Caco-2 (cell line): ENCODE data around the gene RHOT2. TPM values are rescaled to one million over a fixed set of nuclear protein-coding genes. Genes with fewer than 3 reads are reported as not detected.

Source experiments
- BruUV-seq: library from RNA; stranded (reverse); fragments of 400-500 nt; replicated peaks from 2 replicates; lab custom pipeline; 2021; lab: Mats Ljungman, UMichigan
- CTCF ChIA-PET: fragments of 300-600 bp; sonication (Branson Sonifier 250); formaldehyde crosslinking; loops from one replicate; lab custom pipeline; 2022; ENCODE audit warnings: antibody characterized with exemption; lab: Charles Lee
- POLR2A ChIA-PET: fragments of 300-600 bp; sonication (Branson Sonifier 250); formaldehyde crosslinking; loops from one replicate; lab custom pipeline; 2022; ENCODE audit warnings: antibody characterized with exemption; lab: Charles Lee
- DNase-seq, 2 experiments: peaks; one replicate each; pipeline versions ENCODE4 v3.0.0 to v3.0.0-alpha.2; 2020 to 2022
- H3K27me3 ChIP-seq: replicated peaks from 2 replicates; pipeline ENCODE4 v1.6.0; 2011; ENCODE audit warnings: low read length; ENCODE audit not compliant: control insufficient read depth, insufficient read depth
- H3K36me3 ChIP-seq: 2 replicates; pipeline ENCODE4 v1.5.1; 2011; ENCODE audit warnings: low read length; ENCODE audit not compliant: control insufficient read depth, insufficient read depth
- H3K4me1 ChIP-seq: fragments of 250-450 bp; sonication (Bioruptor Pico); 2 replicates; pipeline ENCODE4 v1.5.1; 2020; ENCODE audit warnings: mild to moderate bottlenecking
- H3K4me3 ChIP-seq: 2 replicates; pipeline ENCODE4 v1.5.1; 2011; ENCODE audit warnings: low read depth, mild to moderate bottlenecking, control low read depth, low read length
- H3K9me3 ChIP-seq: fragments of 250-450 bp; sonication (Bioruptor Pico); 2 replicates; pipeline ENCODE4 v1.5.1; 2020; ENCODE audit warnings: mild to moderate bottlenecking, moderate library complexity
- H3K27ac Mint-ChIP-seq: one replicate; pipeline ENCODE4 v1.8.0; 2022; ENCODE audit warnings: mixed read lengths; ENCODE audit not compliant: unreplicated experiment
- H3K27me3 Mint-ChIP-seq: one replicate; pipeline ENCODE4 v1.8.0; 2022; ENCODE audit warnings: mixed read lengths; ENCODE audit not compliant: insufficient read depth, unreplicated experiment
- H3K36me3 Mint-ChIP-seq: one replicate; pipeline ENCODE4 v1.8.0; 2022; ENCODE audit warnings: mild to moderate bottlenecking, mixed read lengths; ENCODE audit not compliant: insufficient read depth, unreplicated experiment
- H3K4me1 Mint-ChIP-seq: one replicate; pipeline ENCODE4 v1.8.0; 2022; ENCODE audit warnings: low read depth, mixed read lengths; ENCODE audit not compliant: unreplicated experiment
- H3K4me3 Mint-ChIP-seq: one replicate; pipeline ENCODE4 v1.8.0; 2022; ENCODE audit warnings: mild to moderate bottlenecking, moderate library complexity, mixed read lengths; ENCODE audit not compliant: unreplicated experiment
- H3K9me3 Mint-ChIP-seq: one replicate; pipeline ENCODE4 v1.8.0; 2022; ENCODE audit warnings: mixed read lengths; ENCODE audit not compliant: unreplicated experiment
- intact Hi-C: fragments of 100-400 bp; cut with micrococcal nuclease; formaldehyde crosslinking; loops from one replicate; pipeline ENCODE4 v1.10.0; 2022; ENCODE audit not compliant: unreplicated experiment
- total RNA-seq: library from RNA; stranded (reverse); gene quantifications from 2 replicates; pipeline ENCODE4 v1.2.3, GENCODE V29; 2022
- TF ChIP-seq, protein P1 (sequence below), 2 experiments: fragments of 200-600 bp in 1 of 2; IDR thresholded peaks; 1 replicate in 1 of 2; 2 replicates in 1 of 2; pipeline versions ENCODE4 v1.5.1 to v1.8.0; 2011 to 2022; ENCODE audit warnings: antibody characterized with exemption in 1 of 2, control low read depth in 1 of 2, inconsistent platforms in 1 of 2, low read depth in 1 of 2, low read length in 1 of 2, mild to moderate bottlenecking in 1 of 2, moderate library complexity in 1 of 2; ENCODE audit not compliant: insufficient read depth in 1 of 2, severe bottlenecking in 1 of 2, unreplicated experiment in 1 of 2

The RHOT2 gene
- total RNA-seq, 1 experiment from 2014 or later, result 96.7 TPM

DNA sequence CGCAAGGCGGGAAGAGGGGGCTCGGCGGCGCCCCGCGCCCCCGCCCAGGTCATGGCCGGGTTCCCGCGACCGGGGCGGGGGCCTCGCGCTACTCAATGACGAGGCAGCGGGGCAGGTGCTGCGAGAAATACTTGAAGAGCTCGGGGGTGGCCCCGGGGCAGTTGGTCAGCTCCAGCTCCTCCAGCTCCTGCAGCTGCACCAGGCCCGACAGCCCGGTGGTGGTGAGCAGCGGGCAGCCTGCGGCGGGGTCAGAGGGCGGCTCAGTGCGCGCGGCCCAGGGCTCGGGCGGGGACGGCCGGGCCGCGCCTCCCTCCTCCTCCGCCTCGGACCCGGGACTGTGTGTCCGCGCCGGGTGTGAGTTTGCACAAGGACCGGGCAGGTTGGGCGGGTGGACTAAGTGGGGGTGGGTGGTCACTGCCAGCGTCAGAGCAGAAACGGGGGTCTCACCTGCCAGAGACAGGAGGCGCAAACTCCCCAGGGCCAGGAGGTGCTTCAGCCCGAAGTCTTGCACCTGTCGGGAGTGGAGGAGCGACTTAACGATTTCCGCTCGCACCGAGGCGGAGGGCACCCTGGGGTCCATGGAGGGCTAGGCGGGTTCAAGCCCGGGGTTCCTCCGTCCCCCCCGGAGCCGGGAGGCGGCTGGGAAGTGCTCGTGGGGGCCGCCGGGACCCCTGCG, 26.4 kb downstream of the RHOT2 start:
- intact Hi-C loops, result no loop called here
- peaks cover 14% of the 10 kb centered on the region; the same call in 1 of the 2 replicates for H3K4me1 ChIP-seq
- Mint-ChIP-seq H3K27me3 (no peaks in the 10 kb centered on the region), H3K4me3 (peak overlapping the region; percentile 71), H3K9me3 (no peaks in the 10 kb centered on the region), H3K4me1 (peaks cover 7% of the 10 kb centered on the region), H3K36me3 (peaks cover 20% of the 10 kb centered on the region), H3K27ac (no peak overlapping the region)
- BruUV-seq, result no TSS peak
- TF ChIP-seq, protein P1, sequence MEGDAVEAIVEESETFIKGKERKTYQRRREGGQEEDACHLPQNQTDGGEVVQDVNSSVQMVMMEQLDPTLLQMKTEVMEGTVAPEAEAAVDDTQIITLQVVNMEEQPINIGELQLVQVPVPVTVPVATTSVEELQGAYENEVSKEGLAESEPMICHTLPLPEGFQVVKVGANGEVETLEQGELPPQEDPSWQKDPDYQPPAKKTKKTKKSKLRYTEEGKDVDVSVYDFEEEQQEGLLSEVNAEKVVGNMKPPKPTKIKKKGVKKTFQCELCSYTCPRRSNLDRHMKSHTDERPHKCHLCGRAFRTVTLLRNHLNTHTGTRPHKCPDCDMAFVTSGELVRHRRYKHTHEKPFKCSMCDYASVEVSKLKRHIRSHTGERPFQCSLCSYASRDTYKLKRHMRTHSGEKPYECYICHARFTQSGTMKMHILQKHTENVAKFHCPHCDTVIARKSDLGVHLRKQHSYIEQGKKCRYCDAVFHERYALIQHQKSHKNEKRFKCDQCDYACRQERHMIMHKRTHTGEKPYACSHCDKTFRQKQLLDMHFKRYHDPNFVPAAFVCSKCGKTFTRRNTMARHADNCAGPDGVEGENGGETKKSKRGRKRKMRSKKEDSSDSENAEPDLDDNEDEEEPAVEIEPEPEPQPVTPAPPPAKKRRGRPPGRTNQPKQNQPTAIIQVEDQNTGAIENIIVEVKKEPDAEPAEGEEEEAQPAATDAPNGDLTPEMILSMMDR (IDR thresholded peaks at IDR 0.05; ENCODE audit: insufficient read depth in 1 of 2, low read depth in 1 of 2, low read length in 1 of 2, severe bottlenecking in 1 of 2, unreplicated experiment in 1 of 2), result no peak
- H3K4me3 ChIP-seq, result peak overlapping the region; percentile 51
- H3K27me3 ChIP-seq, result no peaks in the 10 kb centered on the region
- no peaks in the 10 kb centered on the region for H3K36me3 ChIP-seq
- peak; percentile 70 to 72 for DNase-seq
- POLR2A ChIA-PET, result interaction anchor here (2.0 kb wide), 1 partner anchor 27 kb away, joined by 7 read pairs; the partner anchor contains the start of gene ANTKMT
- H3K9me3 ChIP-seq, result no peaks in the 10 kb centered on the region
- CTCF ChIA-PET, result interaction anchor here (1.0 kb wide), 1 partner anchor 25 kb away, joined by 3 read pairs; no protein-coding TSS in a partner anchor

GRCh38 chr16:694863-695354, 27.0 kb downstream of the RHOT2 start:
- no peak overlapping the region for H3K27ac Mint-ChIP-seq
- peak overlapping the region; percentile 51 for H3K4me3 ChIP-seq
- DNase-seq, result no peak
- CTCF ChIA-PET, result interaction anchor here (0.5 to 1.0 kb wide), 4 partner anchors 15 to 50 kb away, joined by 3 to 4 read pairs (median 3); partner anchors contain the start of gene STUB1
- intact Hi-C loops, result no loop called here
- H3K9me3 Mint-ChIP-seq, result no peaks in the 10 kb centered on the region
- H3K4me1 Mint-ChIP-seq, result peaks cover 6% of the 10 kb centered on the region
- TF ChIP-seq, protein P1 (IDR thresholded peaks at IDR 0.05; ENCODE audit: insufficient read depth in 1 of 2, low read depth in 1 of 2, low read length in 1 of 2, severe bottlenecking in 1 of 2, unreplicated experiment in 1 of 2), result no peak
- peaks cover 14% of the 10 kb centered on the region; the same call in 1 of the 2 replicates for H3K4me1 ChIP-seq
- BruUV-seq, result no TSS peak
- no peaks in the 10 kb centered on the region for H3K27me3 ChIP-seq
- peaks cover 17% of the 10 kb centered on the region for H3K36me3 Mint-ChIP-seq
- peak overlapping the region; percentile 71 for H3K4me3 Mint-ChIP-seq
- no peaks in the 10 kb centered on the region for H3K9me3 ChIP-seq
- no peaks in the 10 kb centered on the region for H3K36me3 ChIP-seq
- H3K27me3 Mint-ChIP-seq, result no peaks in the 10 kb centered on the region
- POLR2A ChIA-PET, result interaction anchor here (0.6 to 2.0 kb wide), 6 partner anchors 15 to 1088 kb away, joined by 3 to 10 read pairs (median 4); partner anchors contain the start of genes ANTKMT, NUBP2, SPSB3 and STUB1

DNA sequence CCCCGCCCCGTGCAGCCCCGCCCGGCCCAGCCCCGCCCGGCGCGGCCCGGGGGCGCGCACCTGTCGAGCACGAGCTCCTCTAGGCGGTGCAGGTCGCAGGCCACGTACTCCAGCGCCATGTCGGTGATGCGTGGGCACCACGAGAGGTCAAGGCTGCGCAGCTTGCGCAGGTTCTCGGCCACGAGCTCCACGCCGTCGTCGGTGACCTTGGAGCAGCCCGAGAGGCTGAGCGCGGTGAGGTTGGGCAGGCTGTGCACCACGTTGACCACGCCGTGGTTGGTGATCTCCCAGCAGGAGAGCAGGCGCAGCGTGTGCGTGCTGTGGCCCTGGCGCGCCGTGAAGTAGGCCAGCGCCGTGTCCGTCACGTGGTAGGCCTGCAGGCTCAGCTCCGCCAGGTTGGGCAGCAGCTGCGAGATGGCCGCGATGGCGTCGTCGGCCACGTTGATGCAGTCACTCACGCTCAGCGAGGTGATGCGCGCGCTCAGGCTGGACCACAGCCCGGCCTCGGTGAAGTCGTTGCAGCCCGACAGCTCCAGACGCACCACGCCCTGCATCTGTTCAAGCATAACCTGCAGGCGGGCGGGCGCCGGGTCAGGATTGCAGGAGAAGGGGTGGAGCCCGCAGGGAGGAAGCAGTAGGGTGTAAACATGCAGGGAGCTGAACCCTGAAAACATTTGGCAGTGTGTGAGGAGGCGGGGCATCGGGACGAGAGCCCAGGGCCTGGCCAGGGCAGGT, 27.6 kb downstream of the RHOT2 start:
- TF ChIP-seq, protein P1 (IDR thresholded peaks at IDR 0.05; ENCODE audit: insufficient read depth in 1 of 2, low read depth in 1 of 2, low read length in 1 of 2, severe bottlenecking in 1 of 2, unreplicated experiment in 1 of 2), result no peak
- H3K4me3 ChIP-seq, result peak overlapping the region; percentile 51
- no peaks in the 10 kb centered on the region for H3K9me3 ChIP-seq
- Mint-ChIP-seq H3K4me1 (peaks cover under 1% of the 10 kb centered on the region), H3K9me3 (no peaks in the 10 kb centered on the region), H3K27me3 (no peaks in the 10 kb centered on the region), H3K27ac (peak overlapping the region; percentile 50), H3K4me3 (peak overlapping the region; percentile 71), H3K36me3 (peaks cover 13% of the 10 kb centered on the region)
- no peaks in the 10 kb centered on the region for H3K36me3 ChIP-seq
- peaks cover 12% of the 10 kb centered on the region; the same call in 1 of the 2 replicates for H3K4me1 ChIP-seq
- no TSS peak for BruUV-seq
- DNase-seq, result peak; percentile 75 to 81
- ChIA-PET CTCF (interaction anchor here (0.5 to 1.0 kb wide), 3 partner anchors 15 to 50 kb away, joined by 3 to 4 read pairs (median 3); partner anchors contain the start of gene STUB1), POLR2A (interaction anchor here (0.6 to 2.0 kb wide), 6 partner anchors 15 to 1087 kb away, joined by 3 to 10 read pairs (median 4); partner anchors contain the start of genes ANTKMT, NUBP2, SPSB3 and STUB1)
- intact Hi-C loops, result no loop called here
- no peaks in the 10 kb centered on the region for H3K27me3 ChIP-seq
